Esophagus squamous epithelium (tissue), 5 donors: ENCODE data around the gene CNOT6. TPM values are rescaled to one million over a fixed set of nuclear protein-coding genes. Genes with fewer than 3 reads are reported as not detected.

ENCODE experiments used
- DNase-seq: peaks from one replicate; lab custom pipeline; 2025; lab: John Stamatoyannopoulos, UW
- H3K27ac ChIP-seq, 4 donors: fragments of 200-600 bp; sonication (generic); one replicate each; pipeline ENCODE4 v1.5.1; 2016 to 2019; ENCODE audit warnings: mild to moderate bottlenecking in 1 of 4
- H3K27me3 ChIP-seq, 4 donors: fragments of 200-600 bp; sonication (generic); 1 replicate in 3 of 4; 2 replicates in 1 of 4; pipeline versions ENCODE4 v1.5.1 to v1.6.0; 2017 to 2021; ENCODE audit warnings: antibody characterized with exemption in 1 of 4
- H3K36me3 ChIP-seq, 3 donors: fragments of 200-600 bp; sonication (generic); one replicate each; pipeline ENCODE4 v1.5.1; 2016 to 2019
- H3K4me1 ChIP-seq, 3 donors: fragments of 200-600 bp; sonication (generic); one replicate each; pipeline ENCODE4 v1.5.1; 2017 to 2019
- H3K4me3 ChIP-seq, 4 donors: fragments of 200-600 bp; sonication (generic); 1 replicate in 3 of 4; 2 replicates in 1 of 4; pipeline ENCODE4 v1.5.1; 2016 to 2019; ENCODE audit warnings: mild to moderate bottlenecking in 2 of 4, moderate library complexity in 1 of 4
- H3K9me3 ChIP-seq, 3 donors: fragments of 200-600 bp; sonication (generic); one replicate each; pipeline ENCODE4 v1.5.1; 2016 to 2019
- CTCF ChIP-seq, 6 experiments: fragments of 450-650 bp in 4 of 6; fragments of 200-600 bp in 2 of 6; sonication (generic) in 2 of 6; IDR thresholded peaks; one replicate each; pipeline ENCODE4 v1.5.1; 2016 to 2019; ENCODE audit warnings: antibody characterized with exemption in 6 of 6, mild to moderate bottlenecking in 4 of 6, moderate library complexity in 4 of 6
- POLR2A ChIP-seq, 4 donors: fragments of 450-650 bp; IDR thresholded peaks; one replicate each; pipeline ENCODE4 v1.6.1; 2017; ENCODE audit warnings: antibody characterized with exemption in 4 of 4, mild to moderate bottlenecking in 4 of 4, moderate library complexity in 3 of 4
- WGBS, 2 donors: methylation state at CpG; one replicate each; pipeline ENCODE4 v1.1.5; 2018; 5-methylcytosine and 5-hydroxymethylcytosine counted together
- intact Hi-C: fragments of 100-400 bp; cut with DNase I; formaldehyde crosslinking; loops from one replicate; pipeline ENCODE4 v1.15.0; 2022
- total RNA-seq, 4 donors: library from RNA; depleted of rRNA; stranded (reverse); fragments of >200 nt; gene quantifications; one replicate each; pipeline ENCODE4 v1.1.0, GENCODE V29; 2016
- donor health status: DM: yes; HTN: yes; CAD: no.

The CNOT6 gene
- total RNA-seq, 4 donors from 2014 or later = 11.8 to 27.5 (median 16.5) TPM

- intact Hi-C loops = no loop called here
- peaks cover 15 to 23% (median 21%) of the 10 kb centered on the region in 3 donors for H3K4me1 ChIP-seq
- no peaks in the 10 kb centered on the region for H3K36me3 ChIP-seq
- H3K4me3 ChIP-seq = peak overlapping the region in 2 of 4 donors; percentile 28 to 53
- WGBS, 2 donors = 2 to 10% methylated on average over 6 to 14 of the region's 44 CpGs
- no peak for TF ChIP-seq CTCF (IDR thresholded peaks at IDR 0.05)
- no peak for TF ChIP-seq POLR2A (IDR thresholded peaks at IDR 0.05)
- no peak for DNase-seq
- H3K9me3 ChIP-seq = no peaks in the 10 kb centered on the region
- peaks cover 6 to 69% (median 14%) of the 10 kb centered on the region in 4 donors for H3K27me3 ChIP-seq
- no peak overlapping the region for H3K27ac ChIP-seq
These were observed 95.8 kb downstream of the CNOT6 start for GRCh38 chr5:180589771-180590542.

GRCh38 chr5:180590543-180591310 is 96.5 kb downstream of the CNOT6 start:
- peaks cover 6 to 69% (median 14%) of the 10 kb centered on the region in 4 donors for H3K27me3 ChIP-seq

GRCh38 chr5:180591311-180591887 is 97.2 kb downstream of the CNOT6 start, which contains the start of gene SCGB3A1:
TSS of gene SCGB3A1 (minus strand) at chr5:180591499. CDS start at chr5:180591462, 37 bp downstream.
- Histone ChIP-seq H3K4me3 (peak within 1 kb of the TSS in 3 of 4 donors; percentile 14 to 53 (median 28)), H3K9me3 (no peaks in the 10 kb centered on the region), H3K27me3 (peaks cover 6 to 67% (median 14%) of the 10 kb centered on the region in 4 donors), H3K36me3 (no peaks in the 10 kb centered on the region), H3K27ac (no peak within 1 kb of the TSS), H3K4me1 (peaks cover 15 to 23% (median 21%) of the 10 kb centered on the region in 3 donors)
- TF ChIP-seq POLR2A (IDR thresholded peaks at IDR 0.05) = no peak
- TF ChIP-seq CTCF (IDR thresholded peaks at IDR 0.05) = no peak
- WGBS, 2 donors = no CpG with 5 or more reads among the region's 60 CpGs
- no peak for DNase-seq
- intact Hi-C loops = no loop called here

More at GRCh38 chr5:180590543-180591310, 96.5 kb downstream of the CNOT6 start:
- no peak for DNase-seq
- Histone ChIP-seq H3K27ac (no peak overlapping the region), H3K9me3 (no peaks in the 10 kb centered on the region), H3K4me3 (peak overlapping the region in 3 of 4 donors; percentile 14 to 53 (median 28)), H3K36me3 (no peaks in the 10 kb centered on the region), H3K4me1 (peaks cover 15 to 23% (median 21%) of the 10 kb centered on the region in 3 donors)
- intact Hi-C loops = no loop called here
- 0% methylated on average over 1 of the region's 63 CpGs; no CpG with 5 or more reads in 1 of the 2 donors for WGBS, 2 donors
- no peak for TF ChIP-seq CTCF (IDR thresholded peaks at IDR 0.05)
- no peak for TF ChIP-seq POLR2A (IDR thresholded peaks at IDR 0.05)

GRCh38 chr5:180592176-180592575 is 98.0 kb downstream of the CNOT6 start:
- peaks cover 6 to 65% (median 14%) of the 10 kb centered on the region in 4 donors for H3K27me3 ChIP-seq
- intact Hi-C loops = no loop called here
- WGBS, 2 donors = 65 to 74% methylated on average over 10 of the region's 10 CpGs
- H3K9me3 ChIP-seq = no peaks in the 10 kb centered on the region
- peaks cover 15 to 23% (median 21%) of the 10 kb centered on the region in 3 donors for H3K4me1 ChIP-seq
- TF ChIP-seq POLR2A (IDR thresholded peaks at IDR 0.05) (no peak), CTCF (IDR thresholded peaks at IDR 0.05) (no peak)
- H3K4me3 ChIP-seq = no peak overlapping the region
- DNase-seq = no peak
- H3K27ac ChIP-seq = no peak overlapping the region
- no peaks in the 10 kb centered on the region for H3K36me3 ChIP-seq
